Testis (tissue), 2 donors: ENCODE results near the gene SHISA8.

Experiments
- POLR2A ChIP-seq: fragments of 450-650 bp; IDR thresholded peaks from one replicate; pipeline ENCODE4 v1.6.1; 2017; ENCODE audit warnings: antibody characterized with exemption, mild to moderate bottlenecking, moderate library complexity
- TF ChIP-seq, protein P1 (sequence below), 3 experiments: fragments of 450-650 bp in 2 of 3; fragments of 200-600 bp in 1 of 3; sonication (generic) in 1 of 3; IDR thresholded peaks; one replicate each; pipeline ENCODE4 v1.5.1; 2016 to 2019; ENCODE audit warnings: antibody characterized with exemption in 3 of 3, mild to moderate bottlenecking in 2 of 3, moderate library complexity in 1 of 3

DNA sequence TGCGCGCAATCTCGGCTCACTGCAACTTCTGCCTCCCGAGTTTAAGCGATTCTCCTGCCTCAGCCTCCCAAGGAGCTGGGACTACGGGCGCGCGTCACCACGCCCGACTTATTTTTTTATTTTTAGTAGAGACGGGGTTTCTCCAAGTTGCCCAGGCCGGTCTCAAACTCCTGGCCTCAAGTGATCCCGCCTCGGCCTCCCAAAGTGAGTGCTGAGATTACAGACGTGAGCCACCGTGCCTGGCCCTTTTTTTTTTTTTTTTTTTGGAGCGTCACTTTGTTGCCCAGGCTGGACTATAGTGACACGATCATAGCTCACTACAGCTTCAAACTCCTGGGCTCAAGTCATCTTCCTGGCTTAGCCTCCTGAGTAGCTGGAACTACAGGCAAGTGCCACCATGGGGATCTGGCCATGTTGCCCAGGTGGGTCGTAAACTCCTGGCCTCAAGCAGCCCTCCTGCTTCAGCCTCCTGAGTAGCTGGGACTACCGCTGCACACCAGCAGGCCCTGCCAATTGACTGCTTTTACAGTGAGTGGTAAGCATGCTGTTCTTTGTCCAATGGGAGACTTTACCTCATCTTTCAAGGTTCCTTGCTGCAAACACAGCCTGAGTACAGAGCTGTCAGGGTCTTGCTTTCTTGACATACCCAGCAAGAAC, 32.7 kb upstream of the SHISA8 start:
- TF ChIP-seq, protein P1, sequence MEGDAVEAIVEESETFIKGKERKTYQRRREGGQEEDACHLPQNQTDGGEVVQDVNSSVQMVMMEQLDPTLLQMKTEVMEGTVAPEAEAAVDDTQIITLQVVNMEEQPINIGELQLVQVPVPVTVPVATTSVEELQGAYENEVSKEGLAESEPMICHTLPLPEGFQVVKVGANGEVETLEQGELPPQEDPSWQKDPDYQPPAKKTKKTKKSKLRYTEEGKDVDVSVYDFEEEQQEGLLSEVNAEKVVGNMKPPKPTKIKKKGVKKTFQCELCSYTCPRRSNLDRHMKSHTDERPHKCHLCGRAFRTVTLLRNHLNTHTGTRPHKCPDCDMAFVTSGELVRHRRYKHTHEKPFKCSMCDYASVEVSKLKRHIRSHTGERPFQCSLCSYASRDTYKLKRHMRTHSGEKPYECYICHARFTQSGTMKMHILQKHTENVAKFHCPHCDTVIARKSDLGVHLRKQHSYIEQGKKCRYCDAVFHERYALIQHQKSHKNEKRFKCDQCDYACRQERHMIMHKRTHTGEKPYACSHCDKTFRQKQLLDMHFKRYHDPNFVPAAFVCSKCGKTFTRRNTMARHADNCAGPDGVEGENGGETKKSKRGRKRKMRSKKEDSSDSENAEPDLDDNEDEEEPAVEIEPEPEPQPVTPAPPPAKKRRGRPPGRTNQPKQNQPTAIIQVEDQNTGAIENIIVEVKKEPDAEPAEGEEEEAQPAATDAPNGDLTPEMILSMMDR (IDR thresholded peaks at IDR 0.05), result no peak
- no peak for TF ChIP-seq POLR2A
